HG02623 (cell line): ENCODE results near the gene KCNT1.

Experiments
- ATAC-seq: cut with Tn5 transposase; IDR thresholded peaks from one replicate; pipeline ENCODE4 v1.9.1; 2021; ENCODE audit warnings: moderate library complexity; ENCODE audit not compliant: unreplicated experiment

The KCNT1 gene

DNA sequence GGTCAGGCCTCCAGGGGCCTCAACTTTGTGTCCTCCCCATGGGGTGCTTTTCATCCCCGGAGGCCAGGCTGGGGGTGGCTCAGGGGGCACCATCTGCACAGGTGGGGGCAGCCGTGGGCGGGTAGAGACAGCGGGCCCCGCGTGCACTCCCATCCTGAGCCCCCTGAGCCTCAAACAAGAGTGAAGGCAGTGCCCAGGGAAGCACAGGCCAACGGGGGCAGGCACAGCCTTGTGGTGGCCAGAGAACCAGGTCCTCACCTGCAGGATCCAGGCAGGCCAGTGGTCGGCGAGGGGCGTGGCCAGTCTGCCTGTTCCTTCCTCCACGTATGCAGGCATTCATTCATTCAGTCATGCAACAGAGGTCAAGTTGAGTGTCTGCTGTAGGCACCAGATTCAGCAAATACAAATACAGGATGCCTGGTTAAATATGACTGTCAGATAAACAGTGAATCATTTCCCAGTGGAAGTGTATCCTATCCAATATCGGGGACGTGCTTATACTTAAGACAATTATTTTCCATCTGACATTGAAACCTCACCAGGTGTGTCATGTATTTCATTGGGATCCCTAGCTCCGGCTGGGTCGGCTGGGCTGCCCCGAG, 22.3 kb downstream of the KCNT1 start:
- no peak for ATAC-seq

- ATAC-seq, result no peak
Measured at GRCh38 chr9:135726138-135726853, 24.3 kb downstream of the KCNT1 start.

GRCh38 chr9:135727257-135727875, 25.4 kb downstream of the KCNT1 start:
- no peak for ATAC-seq

GRCh38 chr9:135728436-135729110, 26.6 kb downstream of the KCNT1 start:
- ATAC-seq, result no peak

- ATAC-seq, result no peak
Measured at GRCh38 chr9:135729480-135729879, 27.5 kb downstream of the KCNT1 start.

- ATAC-seq, result no peak
Measured at GRCh38 chr9:135731454-135731853, 29.5 kb downstream of the KCNT1 start.

- ATAC-seq, result no peak
Measured at GRCh38 chr9:135732569-135733257, 30.7 kb downstream of the KCNT1 start.

GRCh38 chr9:135734616-135735144, 32.7 kb downstream of the KCNT1 start:
- no peak for ATAC-seq

DNA sequence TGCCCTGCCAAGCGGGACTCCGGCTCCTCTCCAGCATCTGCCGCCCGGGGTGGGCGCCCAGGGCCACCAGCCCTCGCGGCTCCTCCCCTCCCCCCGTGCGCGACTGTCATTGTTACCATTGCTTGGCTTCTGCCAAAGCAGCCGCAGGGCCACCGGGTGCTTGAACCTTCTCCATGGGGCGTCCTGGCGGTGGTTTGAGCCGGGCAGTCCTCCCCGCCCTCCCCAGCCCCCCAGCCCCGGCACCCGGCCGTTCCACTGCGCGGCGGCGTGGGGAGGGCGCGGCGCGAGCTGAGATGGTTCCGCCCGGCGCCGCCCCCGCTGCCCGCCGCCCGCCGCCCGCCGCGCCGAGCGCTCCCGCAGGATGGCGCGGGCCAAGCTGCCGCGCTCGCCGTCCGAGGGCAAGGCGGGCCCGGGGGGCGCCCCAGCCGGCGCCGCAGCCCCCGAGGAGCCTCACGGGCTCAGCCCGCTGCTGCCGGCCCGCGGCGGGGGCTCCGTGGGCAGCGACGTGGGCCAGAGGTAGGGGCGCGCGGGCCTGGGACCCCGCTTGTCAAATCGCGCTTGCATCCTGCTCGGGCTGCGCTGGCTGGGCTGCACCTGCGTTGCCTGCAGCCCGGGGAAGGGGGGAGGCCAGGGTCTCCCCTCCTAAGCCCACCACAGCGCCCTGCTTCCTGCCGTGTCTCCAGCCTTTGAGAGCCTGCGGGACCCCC, 34.4 kb downstream of the KCNT1 start:
- no peak for ATAC-seq

DNA sequence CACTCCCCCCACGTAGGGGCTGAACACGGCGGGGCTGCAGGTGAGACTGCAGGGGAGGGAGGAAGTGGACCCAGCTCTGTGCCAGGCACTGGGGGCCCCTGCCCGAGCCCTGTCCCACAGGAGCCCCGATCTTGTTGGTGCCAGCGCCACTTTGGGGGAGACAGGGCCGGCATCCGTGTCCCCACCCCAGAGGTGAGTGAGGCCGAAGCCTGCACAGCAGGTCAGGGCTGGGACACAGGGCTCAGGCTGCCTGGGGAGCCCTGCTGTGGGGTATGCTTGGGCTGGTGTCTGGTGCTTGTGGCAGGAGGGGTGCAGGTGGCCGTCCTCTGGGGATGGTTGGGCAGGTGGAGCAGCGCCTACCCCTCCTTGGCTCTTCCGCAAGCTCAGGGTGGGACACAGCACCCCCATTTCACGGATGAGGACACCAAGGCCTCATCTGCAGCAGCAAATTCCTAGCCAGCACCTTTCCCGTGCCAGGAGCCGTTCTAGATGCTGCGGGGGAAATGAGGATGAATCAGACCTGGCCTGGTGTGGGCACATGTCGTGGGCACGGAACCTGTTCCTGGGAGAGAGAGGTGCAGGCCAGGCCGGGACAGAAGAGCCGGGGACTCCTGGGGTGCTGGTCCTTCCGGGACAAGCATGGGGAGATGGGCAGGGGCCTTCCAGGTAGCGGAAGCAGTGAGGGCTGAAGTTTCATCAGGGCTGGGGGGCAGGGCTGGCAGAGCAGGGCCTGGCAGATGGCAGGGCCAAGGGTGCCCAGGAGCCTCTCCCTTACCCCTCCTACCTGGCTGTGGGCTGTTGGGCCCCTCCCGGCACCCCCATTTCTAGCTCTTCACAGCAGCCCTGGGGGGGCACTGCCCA, 35.2 kb downstream of the KCNT1 start:
- ATAC-seq, result no peak

DNA sequence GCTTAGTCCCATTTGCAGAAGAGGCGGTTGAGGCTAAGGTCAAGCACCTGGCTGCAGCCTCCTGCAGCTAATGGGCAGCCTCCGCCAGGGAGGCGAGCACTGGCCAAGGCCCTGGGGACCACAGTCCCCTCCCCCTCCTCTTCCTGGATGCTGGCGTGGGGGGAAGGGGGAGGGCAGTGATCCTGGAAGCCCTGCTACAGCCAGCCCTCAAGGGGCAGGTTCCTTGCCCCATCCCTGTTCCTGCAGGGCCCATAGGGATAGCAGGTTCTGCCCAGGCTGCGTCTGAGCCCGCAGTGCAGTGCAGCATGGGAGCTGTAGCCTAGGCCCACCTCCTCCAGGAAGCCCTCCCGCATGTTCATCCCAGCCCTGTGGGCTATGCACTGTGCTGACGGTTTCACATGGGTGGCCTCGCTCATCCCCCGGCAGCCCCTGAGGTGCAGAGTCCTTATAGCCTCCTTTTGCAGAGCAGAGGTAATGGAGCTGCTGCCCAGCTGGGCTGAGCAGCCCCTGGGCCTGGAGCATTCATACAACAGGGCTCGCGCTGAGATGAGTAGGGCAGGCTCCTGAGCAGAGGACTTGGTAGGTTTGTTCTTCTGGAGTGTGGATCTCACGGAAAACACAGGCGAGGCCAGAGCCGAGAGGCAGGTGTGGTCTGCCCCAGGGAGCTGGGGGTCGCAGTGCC, 36.0 kb downstream of the KCNT1 start:
- no peak for ATAC-seq

- ATAC-seq, result no peak
Measured at GRCh38 chr9:135739271-135740220, 37.6 kb downstream of the KCNT1 start.

- ATAC-seq, result no peak
Measured at GRCh38 chr9:135741276-135742219, 39.6 kb downstream of the KCNT1 start.

GRCh38 chr9:135743021-135743420, 41.0 kb downstream of the KCNT1 start:
- no peak for ATAC-seq

DNA sequence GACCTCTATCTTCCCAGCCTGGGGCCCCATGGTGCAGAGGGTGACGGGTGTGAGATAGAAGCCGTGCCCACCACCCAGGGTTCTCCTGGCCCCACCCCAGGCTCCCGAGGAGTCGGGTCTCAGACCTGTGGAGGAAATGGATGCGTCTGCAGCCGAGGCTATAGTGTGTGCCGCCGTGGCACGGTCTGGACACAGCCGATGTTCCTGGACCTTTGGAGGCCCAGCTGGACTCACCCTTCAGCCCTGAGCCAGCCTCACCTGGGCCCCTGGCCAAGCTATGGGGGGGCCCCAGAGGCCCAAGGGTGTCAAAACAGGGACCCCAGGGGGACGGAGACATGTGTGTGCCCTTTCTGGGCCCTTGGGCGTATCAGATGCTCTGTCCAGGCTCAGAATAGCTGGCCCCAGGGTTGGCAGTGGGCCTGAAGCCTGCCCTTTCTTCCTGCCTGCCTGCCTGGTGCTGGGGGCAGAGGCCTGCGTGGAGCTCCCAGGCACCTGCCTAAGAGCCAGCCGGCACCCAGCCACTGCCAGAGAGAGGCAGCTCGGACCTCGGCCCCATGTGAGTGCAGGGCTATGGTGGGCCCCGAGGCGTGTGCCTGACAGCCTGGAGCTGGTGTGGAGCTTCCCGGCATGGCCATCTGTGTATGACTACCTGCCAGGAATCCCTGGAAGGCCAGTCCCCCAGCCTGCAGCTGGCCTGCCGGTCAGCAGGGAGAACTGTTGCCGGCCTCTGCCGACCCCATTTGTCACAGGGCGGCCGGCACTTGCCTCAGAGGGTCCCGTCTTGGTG, 41.8 kb downstream of the KCNT1 start:
- no peak for ATAC-seq
